ENCODE results near the gene JAZF1.

DNA sequence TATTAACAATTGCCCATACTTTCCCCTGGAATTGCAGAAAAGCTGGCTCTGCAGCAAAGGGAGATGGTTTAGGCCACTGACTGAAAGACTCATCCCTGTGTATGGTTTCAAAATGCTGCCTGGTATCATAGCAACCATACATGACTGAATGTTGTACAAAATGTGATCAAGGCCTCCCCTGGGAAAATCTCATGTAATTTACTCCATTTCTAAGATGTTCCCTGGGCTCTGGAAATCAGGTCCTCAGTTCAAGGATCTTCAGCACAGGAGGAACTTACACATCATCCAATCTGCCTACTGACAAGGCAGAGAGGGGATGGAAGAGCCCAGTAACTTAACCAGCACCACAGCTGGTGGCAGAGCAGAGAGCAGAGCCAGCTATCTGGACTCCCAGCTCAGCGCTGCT, 111.8 kb downstream of the JAZF1 start:
- TF ChIP-seq EZH2 (IDR thresholded peaks at IDR 0.05; ENCODE audit: low read depth): no peak
- TF ChIP-seq, protein P1, sequence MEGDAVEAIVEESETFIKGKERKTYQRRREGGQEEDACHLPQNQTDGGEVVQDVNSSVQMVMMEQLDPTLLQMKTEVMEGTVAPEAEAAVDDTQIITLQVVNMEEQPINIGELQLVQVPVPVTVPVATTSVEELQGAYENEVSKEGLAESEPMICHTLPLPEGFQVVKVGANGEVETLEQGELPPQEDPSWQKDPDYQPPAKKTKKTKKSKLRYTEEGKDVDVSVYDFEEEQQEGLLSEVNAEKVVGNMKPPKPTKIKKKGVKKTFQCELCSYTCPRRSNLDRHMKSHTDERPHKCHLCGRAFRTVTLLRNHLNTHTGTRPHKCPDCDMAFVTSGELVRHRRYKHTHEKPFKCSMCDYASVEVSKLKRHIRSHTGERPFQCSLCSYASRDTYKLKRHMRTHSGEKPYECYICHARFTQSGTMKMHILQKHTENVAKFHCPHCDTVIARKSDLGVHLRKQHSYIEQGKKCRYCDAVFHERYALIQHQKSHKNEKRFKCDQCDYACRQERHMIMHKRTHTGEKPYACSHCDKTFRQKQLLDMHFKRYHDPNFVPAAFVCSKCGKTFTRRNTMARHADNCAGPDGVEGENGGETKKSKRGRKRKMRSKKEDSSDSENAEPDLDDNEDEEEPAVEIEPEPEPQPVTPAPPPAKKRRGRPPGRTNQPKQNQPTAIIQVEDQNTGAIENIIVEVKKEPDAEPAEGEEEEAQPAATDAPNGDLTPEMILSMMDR (conservative IDR thresholded peaks at IDR 0.05): no peak

Measured in PC-9 (cell line).